GM23338 (cell line): Measurements from ENCODE around the gene PRRT1. TPM values are rescaled to one million over a fixed set of nuclear protein-coding genes. Genes with fewer than 3 reads are reported as not detected.
A peak's percentile ranks its signal among the peaks of the same experiment; 100 is the strongest.

Source experiments
- ATAC-seq: fragments of 200-7000 bp; cut with Tn5 transposase; 3 replicates; pipeline ENCODE4 v1.9.1; 2020
- DNase-seq: peaks from one replicate; pipeline ENCODE4 v3.0.0-alpha.2; 2015; ENCODE audit warnings: low spot score
- H2AFZ ChIP-seq: fragments of 200-600 bp; sonication (generic); 2 replicates; pipeline ENCODE4 v1.8.0; 2016; ENCODE audit warnings: antibody characterized with exemption, mild to moderate bottlenecking, moderate library complexity
- H3F3A ChIP-seq: fragments of 200-600 bp; sonication (generic); replicated peaks from 2 replicates; pipeline ENCODE4 v1.8.0; 2017; ENCODE audit warnings: antibody characterized with exemption, mixed run types, low read depth
- H3K27ac ChIP-seq: fragments of 200-600 bp; sonication (generic); 2 replicates; pipeline ENCODE4 v1.6.1; 2016; ENCODE audit warnings: low read depth
- H3K27me3 ChIP-seq: fragments of 200-600 bp; sonication (generic); 2 replicates; pipeline ENCODE4 v1.8.0; 2016; ENCODE audit warnings: mild to moderate bottlenecking, mixed run types, moderate library complexity; ENCODE audit not compliant: insufficient read depth
- H3K36me3 ChIP-seq: fragments of 200-600 bp; sonication (generic); 2 replicates; pipeline ENCODE4 v1.8.0; 2016; ENCODE audit warnings: mild to moderate bottlenecking; ENCODE audit not compliant: insufficient read depth
- H3K4me1 ChIP-seq: fragments of 200-600 bp; sonication (generic); 2 replicates; pipeline ENCODE4 v1.8.0; 2016; ENCODE audit warnings: mild to moderate bottlenecking, moderate library complexity; ENCODE audit not compliant: insufficient read depth
- H3K4me2 ChIP-seq: fragments of 200-600 bp; sonication (generic); 2 replicates; pipeline ENCODE4 v1.7.1; 2017; ENCODE audit warnings: mixed run types
- H3K4me3 ChIP-seq: fragments of 200-600 bp; sonication (generic); 2 replicates; pipeline ENCODE4 v1.6.1; 2016; ENCODE audit warnings: mixed run types
- H3K79me2 ChIP-seq: fragments of 200-600 bp; sonication (generic); replicated peaks from 2 replicates; pipeline ENCODE4 v1.8.0; 2017; ENCODE audit warnings: mild to moderate bottlenecking; ENCODE audit not compliant: insufficient read depth
- H3K9me2 ChIP-seq: fragments of 200-600 bp; sonication (generic); 2 replicates; pipeline ENCODE4 v1.8.0; 2017; ENCODE audit not compliant: insufficient read depth
- H4K20me1 ChIP-seq: fragments of 200-600 bp; sonication (generic); replicated peaks from 2 replicates; pipeline ENCODE4 v1.8.0; 2017; ENCODE audit warnings: mild to moderate bottlenecking; ENCODE audit not compliant: insufficient read depth
- H3K27ac Mint-ChIP-seq: 2 replicates; pipeline ENCODE4 v1.8.0; 2020; ENCODE audit warnings: inconsistent platforms, mild to moderate bottlenecking, moderate library complexity, mixed read lengths
- H3K27me3 Mint-ChIP-seq: 3 replicates; pipeline ENCODE4 v1.8.0; 2022; ENCODE audit warnings: low read depth, mild to moderate bottlenecking, moderate library complexity, mixed read lengths, inconsistent platforms; ENCODE audit not compliant: insufficient read depth, poor library complexity
- H3K36me3 Mint-ChIP-seq: 3 replicates; pipeline ENCODE4 v1.8.0; 2021; ENCODE audit warnings: low read depth, mild to moderate bottlenecking, inconsistent platforms, moderate library complexity, mixed read lengths
- H3K4me1 Mint-ChIP-seq: 3 replicates; pipeline ENCODE4 v1.8.0; 2020; ENCODE audit warnings: mild to moderate bottlenecking, inconsistent platforms, mixed read lengths
- H3K4me3 Mint-ChIP-seq: 3 replicates; pipeline ENCODE4 v1.8.0; 2021; ENCODE audit warnings: moderate library complexity, mild to moderate bottlenecking, inconsistent platforms, mixed read lengths
- H3K9me3 Mint-ChIP-seq: 3 replicates; pipeline ENCODE4 v1.8.0; 2020; ENCODE audit warnings: moderate library complexity, mild to moderate bottlenecking, inconsistent platforms, mixed read lengths
- CREB1 ChIP-seq: fragments of 250-450 bp; sonication (Bioruptor Pico); IDR thresholded peaks from 2 replicates; pipeline ENCODE4 v1.5.0; 2020; ENCODE audit warnings: low read depth, mild to moderate bottlenecking, moderate library complexity
- ETS1 ChIP-seq: IDR thresholded peaks from 2 replicates; pipeline ENCODE4 v1.6.1; 2016; ENCODE audit warnings: antibody characterized with exemption
- JUNB ChIP-seq: IDR thresholded peaks from one replicate; pipeline ENCODE4 v1.6.1; 2016; ENCODE audit warnings: antibody characterized with exemption; ENCODE audit not compliant: unreplicated experiment
- NANOG ChIP-seq: IDR thresholded peaks from 2 replicates; pipeline ENCODE4 v1.6.1; 2016; ENCODE audit warnings: antibody characterized with exemption, borderline replicate concordance
- POLR2AphosphoS5 ChIP-seq: IDR thresholded peaks from 2 replicates; pipeline ENCODE4 v1.6.1; 2016; ENCODE audit warnings: antibody characterized with exemption, low read depth
- REST ChIP-seq: IDR thresholded peaks from one replicate; pipeline ENCODE4 v1.6.1; 2018; ENCODE audit warnings: antibody characterized with exemption; ENCODE audit not compliant: unreplicated experiment
- ZNF114 ChIP-seq: fragments of 250-450 bp; sonication (Bioruptor Pico); IDR thresholded peaks from 2 replicates; pipeline ENCODE4 v1.5.0; 2020; ENCODE audit warnings: mild to moderate bottlenecking, moderate library complexity
- ZNF331 ChIP-seq: fragments of 250-450 bp; sonication (Bioruptor Pico); IDR thresholded peaks from 2 replicates; pipeline ENCODE4 v1.5.0; 2020; ENCODE audit warnings: low read depth, mild to moderate bottlenecking, moderate library complexity
- polyA plus RNA-seq: library from polyadenylated mRNA; unstranded; fragments of >200 nt; fragmentation: Nextera tagmentation; extraction: Ambion mirVana; gene quantifications from 2 replicates; pipeline ENCODE4 v1.2.1, GENCODE V29; 2016
- total RNA-seq: library from RNA; depleted of rRNA; stranded (reverse); fragments of >200 nt; shearing (Covaris generic); gene quantifications from 2 replicates; pipeline ENCODE4 v1.2.3, GENCODE V29; 2014
- TF ChIP-seq, protein P1 (sequence below), 2 experiments: fragments of 200-600 bp in 1 of 2; sonication (generic) in 1 of 2; conservative IDR thresholded peaks; 2 replicates each; pipeline versions ENCODE4 v1.5.1 to v1.6.1; 2016 to 2017; ENCODE audit warnings: antibody characterized with exemption in 2 of 2, low read depth in 2 of 2, mild to moderate bottlenecking in 2 of 2, moderate library complexity in 1 of 2
- TF ChIP-seq, protein P2 (sequence below): fragments of 250-450 bp; sonication (Bioruptor Pico); IDR thresholded peaks from 2 replicates; pipeline ENCODE4 v1.5.0; 2020; ENCODE audit warnings: mild to moderate bottlenecking, moderate library complexity

PRRT1 gene
- total and polyA plus RNA-seq, 2 experiments from 2014 or later: 2.7 TPM; not detected in 1

DNA sequence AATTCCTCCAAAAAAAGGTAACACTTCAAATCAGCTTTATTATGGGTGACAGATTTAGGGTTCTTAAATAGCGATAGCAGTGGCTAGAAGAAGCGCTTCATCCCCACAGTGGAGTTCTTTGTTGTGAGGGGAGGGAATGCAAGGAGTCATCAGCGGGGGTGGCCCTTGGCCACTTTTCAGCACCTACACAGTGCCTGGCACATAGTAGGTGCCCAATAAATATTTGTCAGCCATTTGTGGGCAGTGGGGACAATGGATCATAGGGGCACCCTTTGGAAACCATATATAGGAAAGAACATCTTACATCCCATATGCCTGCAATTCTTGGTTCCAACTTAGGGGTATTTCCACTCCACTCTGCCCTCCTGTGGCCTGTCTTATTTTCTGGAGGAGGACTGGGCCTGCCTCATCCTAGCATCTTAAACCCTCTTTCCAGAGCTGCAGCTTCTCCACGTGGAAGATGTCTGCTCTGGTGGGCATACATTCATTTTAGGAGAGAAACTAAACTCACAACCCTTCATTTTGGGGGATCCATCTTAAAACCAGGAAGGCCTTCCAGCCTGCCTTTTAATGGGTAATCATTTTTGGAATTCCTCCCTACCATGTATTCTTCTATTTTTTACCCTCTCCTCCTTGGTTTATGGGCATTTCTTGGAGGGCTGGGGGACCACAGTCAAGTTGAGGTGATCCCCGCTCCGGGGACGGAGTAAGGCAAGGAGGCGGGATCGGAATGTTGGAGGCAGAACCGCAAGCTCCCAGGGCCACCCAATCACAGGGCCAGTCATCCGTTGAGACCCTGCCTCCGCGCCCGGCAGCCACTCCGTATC, 43.3 kb upstream of the PRRT1 start:
- H3K4me1 Mint-ChIP-seq: peaks cover 57% of the 10 kb centered on the region
- ATAC-seq (peak; percentile 84), DNase-seq (peak; percentile 58)
- H3K9me3 Mint-ChIP-seq: no peaks in the 10 kb centered on the region; the same call in 2 of the 3 replicates
- H3K4me3 Mint-ChIP-seq: peak overlapping the region; percentile 95
- Histone ChIP-seq H3K27ac (peak overlapping the region; percentile 97), H2AFZ (no peak overlapping the region), H3K79me2 (no peaks in the 10 kb centered on the region), H3K9me2 (no peaks in the 10 kb centered on the region), H3K36me3 (no peaks in the 10 kb centered on the region), H3K27me3 (no peaks in the 10 kb centered on the region), H3K4me3 (peak overlapping the region; percentile 49), H3K4me1 (peaks cover 55% of the 10 kb centered on the region), H3F3A (peaks cover 21% of the 10 kb centered on the region), H4K20me1 (no peaks in the 10 kb centered on the region), H3K4me2 (peak overlapping the region; percentile 75)
- TF ChIP-seq JUNB (no peak), ETS1 (no peak), REST (no peak), POLR2AphosphoS5 (peak; percentile 88), ZNF331 (CRISPR knock-in tag) (no peak), CREB1 (no peak), NANOG (no peak), ZNF114 (CRISPR knock-in tag) (no peak)
- TF ChIP-seq, protein P1, sequence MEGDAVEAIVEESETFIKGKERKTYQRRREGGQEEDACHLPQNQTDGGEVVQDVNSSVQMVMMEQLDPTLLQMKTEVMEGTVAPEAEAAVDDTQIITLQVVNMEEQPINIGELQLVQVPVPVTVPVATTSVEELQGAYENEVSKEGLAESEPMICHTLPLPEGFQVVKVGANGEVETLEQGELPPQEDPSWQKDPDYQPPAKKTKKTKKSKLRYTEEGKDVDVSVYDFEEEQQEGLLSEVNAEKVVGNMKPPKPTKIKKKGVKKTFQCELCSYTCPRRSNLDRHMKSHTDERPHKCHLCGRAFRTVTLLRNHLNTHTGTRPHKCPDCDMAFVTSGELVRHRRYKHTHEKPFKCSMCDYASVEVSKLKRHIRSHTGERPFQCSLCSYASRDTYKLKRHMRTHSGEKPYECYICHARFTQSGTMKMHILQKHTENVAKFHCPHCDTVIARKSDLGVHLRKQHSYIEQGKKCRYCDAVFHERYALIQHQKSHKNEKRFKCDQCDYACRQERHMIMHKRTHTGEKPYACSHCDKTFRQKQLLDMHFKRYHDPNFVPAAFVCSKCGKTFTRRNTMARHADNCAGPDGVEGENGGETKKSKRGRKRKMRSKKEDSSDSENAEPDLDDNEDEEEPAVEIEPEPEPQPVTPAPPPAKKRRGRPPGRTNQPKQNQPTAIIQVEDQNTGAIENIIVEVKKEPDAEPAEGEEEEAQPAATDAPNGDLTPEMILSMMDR (conservative IDR thresholded peaks at IDR 0.05; ENCODE audit: low read depth in 2 of 2): peak; percentile 54 to 57
- TF ChIP-seq, protein P2, sequence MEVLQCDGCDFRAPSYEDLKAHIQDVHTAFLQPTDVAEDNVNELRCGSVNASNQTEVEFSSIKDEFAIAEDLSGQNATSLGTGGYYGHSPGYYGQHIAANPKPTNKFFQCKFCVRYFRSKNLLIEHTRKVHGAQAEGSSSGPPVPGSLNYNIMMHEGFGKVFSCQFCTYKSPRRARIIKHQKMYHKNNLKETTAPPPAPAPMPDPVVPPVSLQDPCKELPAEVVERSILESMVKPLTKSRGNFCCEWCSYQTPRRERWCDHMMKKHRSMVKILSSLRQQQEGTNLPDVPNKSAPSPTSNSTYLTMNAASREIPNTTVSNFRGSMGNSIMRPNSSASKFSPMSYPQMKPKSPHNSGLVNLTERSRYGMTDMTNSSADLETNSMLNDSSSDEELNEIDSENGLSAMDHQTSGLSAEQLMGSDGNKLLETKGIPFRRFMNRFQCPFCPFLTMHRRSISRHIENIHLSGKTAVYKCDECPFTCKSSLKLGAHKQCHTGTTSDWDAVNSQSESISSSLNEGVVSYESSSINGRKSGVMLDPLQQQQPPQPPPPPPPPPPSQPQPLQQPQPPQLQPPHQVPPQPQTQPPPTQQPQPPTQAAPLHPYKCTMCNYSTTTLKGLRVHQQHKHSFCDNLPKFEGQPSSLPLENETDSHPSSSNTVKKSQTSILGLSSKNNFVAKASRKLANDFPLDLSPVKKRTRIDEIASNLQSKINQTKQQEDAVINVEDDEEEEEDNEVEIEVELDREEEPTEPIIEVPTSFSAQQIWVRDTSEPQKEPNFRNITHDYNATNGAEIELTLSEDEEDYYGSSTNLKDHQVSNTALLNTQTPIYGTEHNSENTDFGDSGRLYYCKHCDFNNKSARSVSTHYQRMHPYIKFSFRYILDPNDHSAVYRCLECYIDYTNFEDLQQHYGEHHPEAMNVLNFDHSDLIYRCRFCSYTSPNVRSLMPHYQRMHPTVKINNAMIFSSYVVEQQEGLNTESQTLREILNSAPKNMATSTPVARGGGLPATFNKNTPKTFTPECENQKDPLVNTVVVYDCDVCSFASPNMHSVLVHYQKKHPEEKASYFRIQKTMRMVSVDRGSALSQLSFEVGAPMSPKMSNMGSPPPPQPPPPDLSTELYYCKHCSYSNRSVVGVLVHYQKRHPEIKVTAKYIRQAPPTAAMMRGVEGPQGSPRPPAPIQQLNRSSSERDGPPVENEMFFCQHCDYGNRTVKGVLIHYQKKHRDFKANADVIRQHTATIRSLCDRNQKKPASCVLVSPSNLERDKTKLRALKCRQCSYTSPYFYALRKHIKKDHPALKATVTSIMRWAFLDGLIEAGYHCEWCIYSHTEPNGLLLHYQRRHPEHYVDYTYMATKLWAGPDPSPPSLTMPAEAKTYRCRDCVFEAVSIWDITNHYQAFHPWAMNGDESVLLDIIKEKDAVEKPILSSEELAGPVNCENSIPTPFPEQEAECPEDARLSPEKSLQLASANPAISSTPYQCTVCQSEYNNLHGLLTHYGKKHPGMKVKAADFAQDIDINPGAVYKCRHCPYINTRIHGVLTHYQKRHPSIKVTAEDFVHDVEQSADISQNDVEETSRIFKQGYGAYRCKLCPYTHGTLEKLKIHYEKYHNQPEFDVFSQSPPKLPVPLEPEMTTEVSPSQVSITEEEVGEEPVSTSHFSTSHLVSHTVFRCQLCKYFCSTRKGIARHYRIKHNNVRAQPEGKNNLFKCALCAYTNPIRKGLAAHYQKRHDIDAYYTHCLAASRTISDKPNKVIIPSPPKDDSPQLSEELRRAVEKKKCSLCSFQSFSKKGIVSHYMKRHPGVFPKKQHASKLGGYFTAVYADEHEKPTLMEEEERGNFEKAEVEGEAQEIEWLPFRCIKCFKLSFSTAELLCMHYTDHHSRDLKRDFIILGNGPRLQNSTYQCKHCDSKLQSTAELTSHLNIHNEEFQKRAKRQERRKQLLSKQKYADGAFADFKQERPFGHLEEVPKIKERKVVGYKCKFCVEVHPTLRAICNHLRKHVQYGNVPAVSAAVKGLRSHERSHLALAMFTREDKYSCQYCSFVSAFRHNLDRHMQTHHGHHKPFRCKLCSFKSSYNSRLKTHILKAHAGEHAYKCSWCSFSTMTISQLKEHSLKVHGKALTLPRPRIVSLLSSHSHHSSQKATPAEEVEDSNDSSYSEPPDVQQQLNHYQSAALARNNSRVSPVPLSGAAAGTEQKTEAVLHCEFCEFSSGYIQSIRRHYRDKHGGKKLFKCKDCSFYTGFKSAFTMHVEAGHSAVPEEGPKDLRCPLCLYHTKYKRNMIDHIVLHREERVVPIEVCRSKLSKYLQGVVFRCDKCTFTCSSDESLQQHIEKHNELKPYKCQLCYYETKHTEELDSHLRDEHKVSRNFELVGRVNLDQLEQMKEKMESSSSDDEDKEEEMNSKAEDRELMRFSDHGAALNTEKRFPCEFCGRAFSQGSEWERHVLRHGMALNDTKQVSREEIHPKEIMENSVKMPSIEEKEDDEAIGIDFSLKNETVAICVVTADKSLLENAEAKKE: no peak
- H3K27ac Mint-ChIP-seq: peak overlapping the region; percentile 99
- H3K36me3 Mint-ChIP-seq: no peaks in the 10 kb centered on the region
- peaks cover 19% of the 10 kb centered on the region for H3K27me3 Mint-ChIP-seq
